ENCODE data around the gene CTNNBL1. TPM values are rescaled to one million over a fixed set of nuclear protein-coding genes. Genes with fewer than 3 reads are reported as not detected.

The CTNNBL1 gene
- total RNA-seq, 1 donor, result 19.5 TPM

- peaks cover 4% of the 10 kb centered on the region for H3K36me3 ChIP-seq (ENCODE audit: insufficient read depth, low read length)
- TF ChIP-seq, protein P1, sequence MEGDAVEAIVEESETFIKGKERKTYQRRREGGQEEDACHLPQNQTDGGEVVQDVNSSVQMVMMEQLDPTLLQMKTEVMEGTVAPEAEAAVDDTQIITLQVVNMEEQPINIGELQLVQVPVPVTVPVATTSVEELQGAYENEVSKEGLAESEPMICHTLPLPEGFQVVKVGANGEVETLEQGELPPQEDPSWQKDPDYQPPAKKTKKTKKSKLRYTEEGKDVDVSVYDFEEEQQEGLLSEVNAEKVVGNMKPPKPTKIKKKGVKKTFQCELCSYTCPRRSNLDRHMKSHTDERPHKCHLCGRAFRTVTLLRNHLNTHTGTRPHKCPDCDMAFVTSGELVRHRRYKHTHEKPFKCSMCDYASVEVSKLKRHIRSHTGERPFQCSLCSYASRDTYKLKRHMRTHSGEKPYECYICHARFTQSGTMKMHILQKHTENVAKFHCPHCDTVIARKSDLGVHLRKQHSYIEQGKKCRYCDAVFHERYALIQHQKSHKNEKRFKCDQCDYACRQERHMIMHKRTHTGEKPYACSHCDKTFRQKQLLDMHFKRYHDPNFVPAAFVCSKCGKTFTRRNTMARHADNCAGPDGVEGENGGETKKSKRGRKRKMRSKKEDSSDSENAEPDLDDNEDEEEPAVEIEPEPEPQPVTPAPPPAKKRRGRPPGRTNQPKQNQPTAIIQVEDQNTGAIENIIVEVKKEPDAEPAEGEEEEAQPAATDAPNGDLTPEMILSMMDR (IDR thresholded peaks at IDR 0.05; ENCODE audit: extremely low read depth, low read depth, low read length), result no peak
- peaks cover 46% of the 10 kb centered on the region for H4K20me1 ChIP-seq (ENCODE audit: insufficient read depth, low read length)
- H3K79me2 ChIP-seq (ENCODE audit: insufficient read depth, low read length), result peaks cover 11% of the 10 kb centered on the region
- peak; percentile 51 for DNase-seq (ENCODE audit: insufficient read length, low spot score, missing footprints)
- no peaks in the 10 kb centered on the region for H3K27me3 ChIP-seq (ENCODE audit: insufficient read depth, low read length)
- no peak overlapping the region for H2AFZ ChIP-seq (ENCODE audit: low read length)
- H3K4me2 ChIP-seq (ENCODE audit: insufficient read depth, low read length), result no peak overlapping the region
- H3K4me1 ChIP-seq (ENCODE audit: insufficient read depth, low read length), result peaks cover 25% of the 10 kb centered on the region
- no peaks in the 10 kb centered on the region for H3K9me3 ChIP-seq (ENCODE audit: low read depth, low read length)
- H3K27ac ChIP-seq (ENCODE audit: low read depth, low read length), result no peak overlapping the region
- H3K4me3 ChIP-seq (ENCODE audit: insufficient read depth, low read length), result no peak overlapping the region
These were observed 36.1 kb downstream of the CTNNBL1 start for GRCh38 chr20:37729909-37730308.

GRCh38 chr20:37733416-37733815, 39.6 kb downstream of the CTNNBL1 start:
- Histone ChIP-seq H3K79me2 (ENCODE audit: insufficient read depth, low read length) (peaks cover 9% of the 10 kb centered on the region), H3K27ac (ENCODE audit: low read depth, low read length) (no peak overlapping the region), H3K4me1 (ENCODE audit: insufficient read depth, low read length) (peaks cover 21% of the 10 kb centered on the region), H2AFZ (ENCODE audit: low read length) (no peak overlapping the region), H3K4me3 (ENCODE audit: insufficient read depth, low read length) (no peak overlapping the region), H3K9me3 (ENCODE audit: low read depth, low read length) (no peaks in the 10 kb centered on the region), H4K20me1 (ENCODE audit: insufficient read depth, low read length) (peaks cover 36% of the 10 kb centered on the region), H3K27me3 (ENCODE audit: insufficient read depth, low read length) (no peaks in the 10 kb centered on the region), H3K36me3 (ENCODE audit: insufficient read depth, low read length) (peaks cover 16% of the 10 kb centered on the region), H3K4me2 (ENCODE audit: insufficient read depth, low read length) (no peak overlapping the region)
- no peak for DNase-seq (ENCODE audit: insufficient read length, low spot score, missing footprints)
- TF ChIP-seq, protein P1 (IDR thresholded peaks at IDR 0.05; ENCODE audit: extremely low read depth, low read depth, low read length), result no peak

- H3K36me3 ChIP-seq (ENCODE audit: insufficient read depth, low read length), result peaks cover 17% of the 10 kb centered on the region
- no peaks in the 10 kb centered on the region for H3K9me3 ChIP-seq (ENCODE audit: low read depth, low read length)
- H3K27ac ChIP-seq (ENCODE audit: low read depth, low read length), result peak overlapping the region; percentile 73
- H3K4me1 ChIP-seq (ENCODE audit: insufficient read depth, low read length), result peaks cover 21% of the 10 kb centered on the region
- H2AFZ ChIP-seq (ENCODE audit: low read length), result peak overlapping the region; percentile 51
- H3K79me2 ChIP-seq (ENCODE audit: insufficient read depth, low read length), result peaks cover 5% of the 10 kb centered on the region
- H3K4me3 ChIP-seq (ENCODE audit: insufficient read depth, low read length), result peak overlapping the region; percentile 36
- H3K4me2 ChIP-seq (ENCODE audit: insufficient read depth, low read length), result peak overlapping the region; percentile 73
- peaks cover 26% of the 10 kb centered on the region for H4K20me1 ChIP-seq (ENCODE audit: insufficient read depth, low read length)
- TF ChIP-seq, protein P1 (IDR thresholded peaks at IDR 0.05; ENCODE audit: extremely low read depth, low read depth, low read length), result no peak
- H3K27me3 ChIP-seq (ENCODE audit: insufficient read depth, low read length), result no peaks in the 10 kb centered on the region
- DNase-seq (ENCODE audit: insufficient read length, low spot score, missing footprints), result peak; percentile 84
These were observed 40.6 kb downstream of the CTNNBL1 start for GRCh38 chr20:37734228-37734985.

DNA sequence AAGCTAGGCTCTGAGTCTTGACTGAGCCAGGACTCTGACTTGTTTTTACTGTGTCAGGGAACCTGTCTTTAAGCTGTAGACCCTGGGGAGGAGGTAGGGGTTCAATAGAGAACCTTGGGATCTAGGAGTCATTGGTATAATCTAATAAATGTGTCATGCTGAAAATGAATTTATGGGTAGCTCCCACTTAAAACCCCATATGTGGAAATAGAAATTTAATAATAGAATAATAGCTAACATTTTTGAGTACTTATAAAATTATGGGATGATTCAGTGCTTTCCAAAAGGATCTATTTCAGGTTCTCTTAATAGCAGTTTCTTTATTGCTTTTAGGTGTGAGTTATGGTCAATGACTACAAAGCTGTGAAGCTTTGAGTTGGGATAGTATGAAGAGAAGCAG, 41.7 kb downstream of the CTNNBL1 start:
- TF ChIP-seq, protein P1 (IDR thresholded peaks at IDR 0.05; ENCODE audit: extremely low read depth, low read depth, low read length), result no peak
- Histone ChIP-seq H3K36me3 (ENCODE audit: insufficient read depth, low read length) (peaks cover 17% of the 10 kb centered on the region), H3K27me3 (ENCODE audit: insufficient read depth, low read length) (no peaks in the 10 kb centered on the region), H4K20me1 (ENCODE audit: insufficient read depth, low read length) (peaks cover 26% of the 10 kb centered on the region), H3K79me2 (ENCODE audit: insufficient read depth, low read length) (peaks cover 5% of the 10 kb centered on the region), H3K4me3 (ENCODE audit: insufficient read depth, low read length) (no peak overlapping the region), H3K4me1 (ENCODE audit: insufficient read depth, low read length) (peaks cover 15% of the 10 kb centered on the region), H3K27ac (ENCODE audit: low read depth, low read length) (no peak overlapping the region), H3K4me2 (ENCODE audit: insufficient read depth, low read length) (no peak overlapping the region), H3K9me3 (ENCODE audit: low read depth, low read length) (no peaks in the 10 kb centered on the region), H2AFZ (ENCODE audit: low read length) (no peak overlapping the region)
- no peak for DNase-seq (ENCODE audit: insufficient read length, low spot score, missing footprints)

Measured in osteoblast (primary cell).